GM12874 (cell line): ENCODE measurements around the gene SHOX.

Experiments used
- TF ChIP-seq, protein P1 (sequence below): IDR thresholded peaks from 2 replicates; pipeline ENCODE4 v1.5.1; 2011; ENCODE audit warnings: low read depth, mild to moderate bottlenecking, control low read depth, low read length, moderate library complexity; ENCODE audit not compliant: insufficient read depth

Gene SHOX

DNA sequence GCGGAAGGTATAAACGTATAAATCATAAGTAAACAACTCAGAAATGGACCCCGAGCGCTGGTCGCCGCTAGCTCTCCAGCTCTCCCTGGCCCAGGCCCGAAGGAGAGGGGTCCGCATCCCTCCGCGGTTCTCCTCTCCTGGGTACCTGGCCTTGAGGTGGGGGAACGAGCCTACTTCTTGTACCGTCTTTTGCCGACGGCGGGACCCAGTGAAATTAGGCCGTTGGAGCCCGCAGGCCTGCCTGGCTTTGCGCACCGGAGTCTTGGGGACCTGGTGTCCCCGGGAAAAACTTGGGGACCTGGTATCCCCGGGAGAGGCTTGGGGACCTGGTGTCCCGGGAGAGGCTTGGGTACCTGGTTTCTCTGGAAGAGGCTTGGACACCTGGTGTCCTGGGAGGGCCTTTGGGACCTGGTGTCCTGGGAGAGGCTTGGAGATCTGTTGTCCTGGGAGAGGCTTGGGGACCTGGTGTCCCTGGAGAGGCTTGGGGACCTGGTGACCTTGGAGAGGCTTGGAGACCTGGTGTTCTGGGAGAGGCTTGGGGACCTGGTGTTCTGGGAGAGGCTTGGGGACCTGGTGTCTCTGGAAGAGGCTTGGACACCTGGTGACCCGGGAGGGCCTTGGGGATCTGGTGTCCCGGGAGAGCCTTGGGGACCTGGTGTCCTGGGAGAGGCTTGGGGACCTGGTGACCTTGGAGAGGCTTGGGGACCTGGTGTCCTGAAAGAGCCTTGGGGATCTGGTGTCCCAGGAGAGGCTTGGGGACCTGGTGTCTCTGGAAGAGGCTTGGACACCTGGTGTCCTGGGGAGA is 12.0 kb downstream of the SHOX start:
- TF ChIP-seq, protein P1, sequence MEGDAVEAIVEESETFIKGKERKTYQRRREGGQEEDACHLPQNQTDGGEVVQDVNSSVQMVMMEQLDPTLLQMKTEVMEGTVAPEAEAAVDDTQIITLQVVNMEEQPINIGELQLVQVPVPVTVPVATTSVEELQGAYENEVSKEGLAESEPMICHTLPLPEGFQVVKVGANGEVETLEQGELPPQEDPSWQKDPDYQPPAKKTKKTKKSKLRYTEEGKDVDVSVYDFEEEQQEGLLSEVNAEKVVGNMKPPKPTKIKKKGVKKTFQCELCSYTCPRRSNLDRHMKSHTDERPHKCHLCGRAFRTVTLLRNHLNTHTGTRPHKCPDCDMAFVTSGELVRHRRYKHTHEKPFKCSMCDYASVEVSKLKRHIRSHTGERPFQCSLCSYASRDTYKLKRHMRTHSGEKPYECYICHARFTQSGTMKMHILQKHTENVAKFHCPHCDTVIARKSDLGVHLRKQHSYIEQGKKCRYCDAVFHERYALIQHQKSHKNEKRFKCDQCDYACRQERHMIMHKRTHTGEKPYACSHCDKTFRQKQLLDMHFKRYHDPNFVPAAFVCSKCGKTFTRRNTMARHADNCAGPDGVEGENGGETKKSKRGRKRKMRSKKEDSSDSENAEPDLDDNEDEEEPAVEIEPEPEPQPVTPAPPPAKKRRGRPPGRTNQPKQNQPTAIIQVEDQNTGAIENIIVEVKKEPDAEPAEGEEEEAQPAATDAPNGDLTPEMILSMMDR: no peak

DNA sequence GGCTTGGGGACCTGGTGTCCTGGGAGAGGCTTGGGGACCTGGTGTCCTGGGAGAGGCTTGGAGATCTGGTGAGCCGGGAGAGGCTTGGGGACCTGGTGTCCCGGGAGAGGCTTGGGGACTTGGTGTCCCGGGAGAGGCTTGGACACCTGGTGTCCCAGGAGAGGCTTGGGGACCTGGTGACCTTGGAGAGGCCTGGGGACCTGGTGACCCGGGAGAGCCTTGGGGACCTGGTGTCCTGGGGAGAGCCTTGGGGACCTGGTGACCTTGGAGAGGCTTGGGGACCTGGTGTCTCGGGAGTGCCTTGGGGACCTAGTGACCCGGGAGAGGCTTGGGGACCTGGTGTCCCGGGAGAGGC is 12.6 kb downstream of the SHOX start:
- TF ChIP-seq, protein P1: no peak

DNA sequence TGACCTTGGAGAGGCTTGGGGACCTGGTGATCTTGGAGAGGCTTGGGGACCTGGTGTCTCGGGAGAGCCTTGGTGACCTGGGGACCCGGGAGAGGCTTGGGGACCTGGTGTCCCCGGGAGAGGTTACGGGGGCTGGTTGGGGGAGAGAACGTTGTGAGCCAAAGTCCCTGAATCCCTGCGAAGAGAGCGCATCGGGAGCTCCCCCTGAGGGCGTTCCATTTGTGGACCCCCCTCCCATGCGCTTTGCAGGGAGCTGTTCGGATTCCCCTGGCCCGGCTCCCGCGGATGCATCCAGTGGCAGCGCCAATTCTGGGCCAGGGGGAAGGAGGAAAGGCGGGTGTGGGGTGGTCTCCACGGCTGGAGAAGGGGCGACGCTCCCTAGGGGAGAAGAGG is 13.3 kb downstream of the SHOX start:
- TF ChIP-seq, protein P1: no peak

DNA sequence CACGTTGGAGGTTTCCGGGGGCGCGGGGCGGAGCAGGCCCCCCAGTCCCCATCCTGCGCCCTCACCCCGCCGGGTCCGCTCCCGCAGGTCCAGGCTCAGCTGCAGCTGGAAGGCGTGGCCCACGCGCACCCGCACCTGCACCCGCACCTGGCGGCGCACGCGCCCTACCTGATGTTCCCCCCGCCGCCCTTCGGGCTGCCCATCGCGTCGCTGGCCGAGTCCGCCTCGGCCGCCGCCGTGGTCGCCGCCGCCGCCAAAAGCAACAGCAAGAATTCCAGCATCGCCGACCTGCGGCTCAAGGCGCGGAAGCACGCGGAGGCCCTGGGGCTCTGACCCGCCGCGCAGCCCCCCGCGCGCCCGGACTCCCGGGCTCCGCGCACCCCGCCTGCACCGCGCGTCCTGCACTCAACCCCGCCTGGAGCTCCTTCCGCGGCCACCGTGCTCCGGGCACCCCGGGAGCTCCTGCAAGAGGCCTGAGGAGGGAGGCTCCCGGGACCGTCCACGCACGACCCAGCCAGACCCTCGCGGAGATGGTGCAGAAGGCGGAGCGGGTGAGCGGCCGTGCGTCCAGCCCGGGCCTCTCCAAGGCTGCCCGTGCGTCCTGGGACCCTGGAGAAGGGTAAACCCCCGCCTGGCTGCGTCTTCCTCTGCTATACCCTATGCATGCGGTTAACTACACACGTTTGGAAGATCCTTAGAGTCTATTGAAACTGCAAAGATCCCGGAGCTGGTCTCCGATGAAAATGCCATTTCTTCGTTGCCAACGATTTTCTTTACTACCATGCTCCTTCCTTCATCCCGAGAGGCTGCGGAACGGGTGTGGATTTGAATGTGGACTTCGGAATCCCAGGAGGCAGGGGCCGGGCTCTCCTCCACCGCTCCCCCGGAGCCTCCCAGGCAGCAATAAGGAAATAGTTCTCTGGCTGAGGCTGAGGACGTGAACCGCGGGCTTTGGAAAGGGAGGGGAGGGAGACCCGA is 14.0 kb downstream of the SHOX start:
- TF ChIP-seq, protein P1: no peak

DNA sequence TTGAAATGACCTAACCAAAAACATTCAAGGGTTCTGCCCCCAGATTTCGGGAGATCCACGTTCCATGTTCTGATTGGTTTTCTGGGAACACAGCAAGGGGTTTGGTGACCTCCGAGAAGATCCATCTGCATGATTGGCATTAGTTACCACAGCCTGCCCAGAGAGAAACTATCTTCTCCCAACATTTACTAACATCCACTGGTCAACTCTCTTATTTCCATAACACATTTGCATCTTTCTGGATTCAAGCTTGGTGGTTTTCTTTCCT is 15.6 kb downstream of the SHOX start:
- TF ChIP-seq, protein P1: no peak

DNA sequence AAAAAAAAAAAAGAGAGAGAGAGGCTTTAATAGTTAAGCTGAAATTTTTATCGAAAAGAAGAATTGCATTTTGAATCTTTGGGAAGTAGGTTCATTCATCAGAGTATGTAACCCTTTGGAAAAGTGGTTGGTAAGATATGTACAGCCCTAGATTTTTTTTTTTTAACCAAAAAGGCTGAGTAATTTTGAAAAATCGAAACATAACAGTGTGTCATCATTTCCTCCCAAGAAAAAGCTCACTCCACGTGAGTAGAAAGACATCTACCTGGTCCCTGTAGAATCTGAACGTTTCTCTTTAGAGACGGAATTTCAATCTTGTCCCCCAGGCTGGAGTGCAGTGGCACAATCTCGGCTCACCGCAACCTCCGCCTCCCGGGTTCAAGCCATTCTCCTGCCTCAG is 16.2 kb downstream of the SHOX start:
- TF ChIP-seq, protein P1: no peak

DNA sequence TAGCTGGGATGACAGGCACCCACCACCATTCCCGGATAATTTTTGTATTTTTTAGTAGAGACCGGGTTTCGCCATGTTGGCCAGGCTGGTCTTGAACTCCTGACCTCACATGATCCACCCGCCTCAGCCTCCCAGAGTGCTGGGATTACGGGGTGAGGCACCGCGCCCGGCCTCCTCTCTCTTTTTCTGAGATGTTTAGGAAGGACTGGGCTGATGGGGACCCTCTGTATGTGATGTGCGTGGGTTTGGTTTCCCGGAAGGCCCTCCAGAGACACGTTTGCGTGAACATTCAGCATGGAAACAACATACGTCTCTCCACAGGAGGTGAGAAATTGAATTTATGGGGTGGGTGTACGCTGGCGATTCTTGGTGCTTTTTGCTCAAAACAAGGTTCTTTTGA is 18.6 kb downstream of the SHOX start:
- TF ChIP-seq, protein P1: no peak
